ENCODE measurements around the gene COG6.

The COG6 gene

DNA sequence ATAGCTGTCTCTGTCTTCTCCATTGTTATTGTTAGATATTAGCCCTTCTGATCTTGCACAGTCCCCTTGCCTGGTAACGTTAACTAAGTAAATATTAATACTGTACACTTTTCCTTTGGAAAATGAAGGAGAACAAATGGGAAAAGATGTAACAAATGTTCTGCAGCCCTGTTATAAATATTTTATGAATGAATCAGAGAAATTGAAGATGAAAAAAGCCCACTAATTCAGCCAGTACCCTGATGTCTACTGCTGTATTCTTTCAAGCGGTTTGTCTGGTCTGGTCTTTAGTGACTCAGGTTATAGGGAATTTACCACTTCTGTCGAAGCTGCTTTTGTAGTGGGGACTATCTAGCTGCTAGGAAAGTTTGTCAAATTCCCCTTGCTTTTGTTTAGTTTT, 121.0 kb downstream of the COG6 start:
- Histone ChIP-seq H3F3A (ENCODE audit: low read depth) (no peaks in the 10 kb centered on the region), H3K79me2 (ENCODE audit: insufficient read depth, low read length) (no peaks in the 10 kb centered on the region), H3K27me3 (ENCODE audit: insufficient read depth, low read length, poor library complexity, severe bottlenecking) (no peaks in the 10 kb centered on the region), H4K20me1 (ENCODE audit: insufficient read depth, low read length, poor library complexity, severe bottlenecking) (no peaks in the 10 kb centered on the region), H3K9ac (ENCODE audit: low read depth, low read length, poor library complexity, severe bottlenecking) (no peak overlapping the region), H3K36me3 (ENCODE audit: insufficient read depth, low read length) (no peaks in the 10 kb centered on the region), H3K9me3 (ENCODE audit: insufficient read depth, low read depth, low read length) (no peaks in the 10 kb centered on the region), H3K4me3 (ENCODE audit: low read length, poor library complexity, severe bottlenecking) (no peak overlapping the region), H2AFZ (ENCODE audit: low read length) (no peak overlapping the region), H3K4me2 (ENCODE audit: low read depth, low read length, poor library complexity, severe bottlenecking) (no peak overlapping the region), H3K9me2 (replicated peaks; ENCODE audit: low read depth, low read length) (no peaks in the 10 kb centered on the region), H3K4me1 (ENCODE audit: insufficient read depth, low read length, poor library complexity, severe bottlenecking) (peaks cover 4% of the 10 kb centered on the region)
- no peak for TF ChIP-seq EZH2phosphoT487 (IDR thresholded peaks at IDR 0.05; ENCODE audit: borderline replicate concordance)
- TF ChIP-seq, protein P1, sequence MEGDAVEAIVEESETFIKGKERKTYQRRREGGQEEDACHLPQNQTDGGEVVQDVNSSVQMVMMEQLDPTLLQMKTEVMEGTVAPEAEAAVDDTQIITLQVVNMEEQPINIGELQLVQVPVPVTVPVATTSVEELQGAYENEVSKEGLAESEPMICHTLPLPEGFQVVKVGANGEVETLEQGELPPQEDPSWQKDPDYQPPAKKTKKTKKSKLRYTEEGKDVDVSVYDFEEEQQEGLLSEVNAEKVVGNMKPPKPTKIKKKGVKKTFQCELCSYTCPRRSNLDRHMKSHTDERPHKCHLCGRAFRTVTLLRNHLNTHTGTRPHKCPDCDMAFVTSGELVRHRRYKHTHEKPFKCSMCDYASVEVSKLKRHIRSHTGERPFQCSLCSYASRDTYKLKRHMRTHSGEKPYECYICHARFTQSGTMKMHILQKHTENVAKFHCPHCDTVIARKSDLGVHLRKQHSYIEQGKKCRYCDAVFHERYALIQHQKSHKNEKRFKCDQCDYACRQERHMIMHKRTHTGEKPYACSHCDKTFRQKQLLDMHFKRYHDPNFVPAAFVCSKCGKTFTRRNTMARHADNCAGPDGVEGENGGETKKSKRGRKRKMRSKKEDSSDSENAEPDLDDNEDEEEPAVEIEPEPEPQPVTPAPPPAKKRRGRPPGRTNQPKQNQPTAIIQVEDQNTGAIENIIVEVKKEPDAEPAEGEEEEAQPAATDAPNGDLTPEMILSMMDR (conservative IDR thresholded peaks at IDR 0.05; ENCODE audit: low read length) = no peak

DNA sequence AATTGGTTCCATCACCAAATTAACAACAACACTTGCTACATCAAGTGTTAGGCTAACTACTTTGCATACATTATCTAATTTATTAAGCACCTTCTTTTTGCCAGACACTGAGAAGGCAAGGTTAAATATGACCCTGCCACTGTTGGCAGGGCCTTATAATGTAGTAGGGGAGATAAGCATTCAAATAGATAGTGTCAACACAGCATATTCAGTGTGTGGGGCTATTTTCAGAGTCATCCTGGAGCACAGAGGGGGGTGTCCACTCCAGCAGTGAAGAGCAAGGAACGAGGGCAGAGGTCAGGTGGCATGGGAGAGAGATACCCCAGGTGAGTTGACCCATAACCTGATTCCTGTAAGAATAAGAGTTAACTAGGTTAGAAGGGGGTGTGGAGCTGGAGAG, 121.6 kb downstream of the COG6 start:
- Histone ChIP-seq H3F3A (ENCODE audit: low read depth) (no peaks in the 10 kb centered on the region), H3K79me2 (ENCODE audit: insufficient read depth, low read length) (no peaks in the 10 kb centered on the region), H3K36me3 (ENCODE audit: insufficient read depth, low read length) (no peaks in the 10 kb centered on the region), H3K4me3 (ENCODE audit: low read length, poor library complexity, severe bottlenecking) (no peak overlapping the region), H3K4me1 (ENCODE audit: insufficient read depth, low read length, poor library complexity, severe bottlenecking) (peaks cover 4% of the 10 kb centered on the region), H3K27me3 (ENCODE audit: insufficient read depth, low read length, poor library complexity, severe bottlenecking) (no peaks in the 10 kb centered on the region), H3K9me3 (ENCODE audit: insufficient read depth, low read depth, low read length) (no peaks in the 10 kb centered on the region), H2AFZ (ENCODE audit: low read length) (no peak overlapping the region), H4K20me1 (ENCODE audit: insufficient read depth, low read length, poor library complexity, severe bottlenecking) (no peaks in the 10 kb centered on the region), H3K4me2 (ENCODE audit: low read depth, low read length, poor library complexity, severe bottlenecking) (no peak overlapping the region), H3K9ac (ENCODE audit: low read depth, low read length, poor library complexity, severe bottlenecking) (no peak overlapping the region), H3K9me2 (replicated peaks; ENCODE audit: low read depth, low read length) (no peaks in the 10 kb centered on the region)
- TF ChIP-seq EZH2phosphoT487 (IDR thresholded peaks at IDR 0.05; ENCODE audit: borderline replicate concordance) = no peak
- TF ChIP-seq, protein P1 (conservative IDR thresholded peaks at IDR 0.05; ENCODE audit: low read length) = no peak

DNA sequence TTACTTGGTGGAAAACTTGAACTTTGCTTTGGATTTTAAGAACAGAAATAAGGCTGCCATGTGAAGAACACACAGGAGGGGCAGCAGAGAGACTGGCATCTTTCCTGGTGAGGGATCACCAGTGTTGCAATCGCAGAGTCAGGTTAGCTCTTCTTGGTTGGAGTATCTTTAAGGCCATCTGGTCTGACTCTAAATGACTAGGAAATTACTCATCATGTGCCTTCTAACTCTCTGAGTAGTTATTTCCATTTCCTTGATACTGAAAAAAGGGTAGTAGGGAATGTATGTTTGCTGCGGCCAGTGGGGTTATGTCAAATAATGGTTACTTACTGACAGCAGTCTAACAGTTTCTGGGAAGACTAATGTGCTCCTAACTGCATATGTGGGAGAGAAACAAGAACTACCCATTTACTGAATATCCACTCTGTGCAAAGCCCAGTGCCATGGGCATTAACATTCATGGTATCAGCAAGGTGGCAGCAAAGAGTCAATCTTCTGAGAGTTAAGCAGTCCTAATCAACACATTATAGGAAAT, 122.1 kb downstream of the COG6 start:
- Histone ChIP-seq H3K4me3 (ENCODE audit: low read length, poor library complexity, severe bottlenecking) (no peak overlapping the region), H3K27me3 (ENCODE audit: insufficient read depth, low read length, poor library complexity, severe bottlenecking) (no peaks in the 10 kb centered on the region), H3K9ac (ENCODE audit: low read depth, low read length, poor library complexity, severe bottlenecking) (no peak overlapping the region), H4K20me1 (ENCODE audit: insufficient read depth, low read length, poor library complexity, severe bottlenecking) (no peaks in the 10 kb centered on the region), H3K4me1 (ENCODE audit: insufficient read depth, low read length, poor library complexity, severe bottlenecking) (peaks cover 4% of the 10 kb centered on the region), H3F3A (ENCODE audit: low read depth) (no peaks in the 10 kb centered on the region), H3K9me2 (replicated peaks; ENCODE audit: low read depth, low read length) (no peaks in the 10 kb centered on the region), H3K79me2 (ENCODE audit: insufficient read depth, low read length) (no peaks in the 10 kb centered on the region), H3K9me3 (ENCODE audit: insufficient read depth, low read depth, low read length) (no peaks in the 10 kb centered on the region), H2AFZ (ENCODE audit: low read length) (no peak overlapping the region), H3K36me3 (ENCODE audit: insufficient read depth, low read length) (no peaks in the 10 kb centered on the region), H3K4me2 (ENCODE audit: low read depth, low read length, poor library complexity, severe bottlenecking) (no peak overlapping the region)
- TF ChIP-seq EZH2phosphoT487 (IDR thresholded peaks at IDR 0.05; ENCODE audit: borderline replicate concordance) = no peak
- TF ChIP-seq, protein P1 (conservative IDR thresholded peaks at IDR 0.05; ENCODE audit: low read length) = peak; percentile 52

All from Loucy (cell line).